MM.1S (cell line): ENCODE data around the gene MBOAT1.

ENCODE experiments used
- DNase-seq: peaks from one replicate; pipeline ENCODE4 v3.0.0-alpha.2; 2015
- H2AFZ ChIP-seq: fragments of 300-600 bp; sonication (generic); 2 replicates; pipeline ENCODE4 v1.6.0; 2016; ENCODE audit warnings: antibody characterized with exemption, low read length
- H3F3A ChIP-seq: fragments of 300-600 bp; sonication (generic); 2 replicates; pipeline ENCODE4 v1.6.1; 2016; ENCODE audit warnings: mild to moderate bottlenecking, antibody characterized with exemption, low read length, moderate library complexity, mixed read lengths; ENCODE audit not compliant: insufficient read depth
- H3K27ac ChIP-seq: fragments of 300-600 bp; sonication (generic); 2 replicates; pipeline ENCODE4 v1.5.1; 2016; ENCODE audit warnings: mild to moderate bottlenecking, low read length
- H3K27me3 ChIP-seq: fragments of 300-600 bp; sonication (generic); replicated peaks from 2 replicates; pipeline ENCODE4 v1.6.0; 2016; ENCODE audit warnings: low read length; ENCODE audit not compliant: insufficient read depth
- H3K36me3 ChIP-seq: fragments of 300-600 bp; sonication (generic); replicated peaks from 2 replicates; pipeline ENCODE4 v1.6.1; 2016; ENCODE audit warnings: mild to moderate bottlenecking, low read length, mixed read lengths; ENCODE audit not compliant: insufficient read depth
- H3K4me1 ChIP-seq: fragments of 300-600 bp; sonication (generic); 2 replicates; pipeline ENCODE4 v1.6.1; 2016; ENCODE audit warnings: low read length, mixed read lengths
- H3K4me2 ChIP-seq: fragments of 300-600 bp; sonication (generic); 2 replicates; pipeline ENCODE4 v1.6.0; 2016; ENCODE audit warnings: low read depth, low read length
- H3K4me3 ChIP-seq: fragments of 300-600 bp; sonication (generic); 2 replicates; pipeline ENCODE4 v1.5.1; 2016; ENCODE audit warnings: low read length, mixed read lengths
- H3K79me2 ChIP-seq: fragments of 300-600 bp; sonication (generic); 2 replicates; pipeline ENCODE4 v1.6.1; 2016; ENCODE audit warnings: mixed run types, low read length, mixed read lengths
- H3K9ac ChIP-seq: fragments of 300-600 bp; sonication (generic); 2 replicates; pipeline ENCODE4 v1.6.1; 2016; ENCODE audit warnings: low read length, mixed read lengths
- H3K9me2 ChIP-seq: fragments of 300-600 bp; sonication (generic); replicated peaks from 2 replicates; pipeline ENCODE4 v1.6.1; 2016; ENCODE audit warnings: mild to moderate bottlenecking, low read length, mixed read lengths; ENCODE audit not compliant: insufficient read depth
- H3K9me3 ChIP-seq: fragments of 300-600 bp; sonication (generic); replicated peaks from 2 replicates; pipeline ENCODE4 v1.6.1; 2016; ENCODE audit warnings: mild to moderate bottlenecking, low read length, mixed read lengths; ENCODE audit not compliant: insufficient read depth
- H4K20me1 ChIP-seq: fragments of 300-600 bp; sonication (generic); 2 replicates; pipeline ENCODE4 v1.6.1; 2016; ENCODE audit warnings: mild to moderate bottlenecking, low read length, moderate library complexity, mixed read lengths; ENCODE audit not compliant: insufficient read depth
- CTCF ChIP-seq: fragments of 300-600 bp; sonication (generic); IDR thresholded peaks from 2 replicates; pipeline ENCODE4 v1.5.1; 2016; ENCODE audit warnings: antibody characterized with exemption, low read length, mixed read lengths
- EZH2 ChIP-seq: fragments of 300-600 bp; sonication (generic); optimal IDR thresholded peaks from 2 replicates; pipeline ENCODE3; 2017; ENCODE audit warnings: low read depth, mild to moderate bottlenecking, antibody characterized with exemption, low read length, mixed read lengths
- EZH2phosphoT487 ChIP-seq: fragments of 300-600 bp; sonication (generic); IDR thresholded peaks from 2 replicates; pipeline ENCODE4 v1.6.1; 2018; ENCODE audit warnings: antibody characterized with exemption, low read length

MBOAT1 gene

DNA sequence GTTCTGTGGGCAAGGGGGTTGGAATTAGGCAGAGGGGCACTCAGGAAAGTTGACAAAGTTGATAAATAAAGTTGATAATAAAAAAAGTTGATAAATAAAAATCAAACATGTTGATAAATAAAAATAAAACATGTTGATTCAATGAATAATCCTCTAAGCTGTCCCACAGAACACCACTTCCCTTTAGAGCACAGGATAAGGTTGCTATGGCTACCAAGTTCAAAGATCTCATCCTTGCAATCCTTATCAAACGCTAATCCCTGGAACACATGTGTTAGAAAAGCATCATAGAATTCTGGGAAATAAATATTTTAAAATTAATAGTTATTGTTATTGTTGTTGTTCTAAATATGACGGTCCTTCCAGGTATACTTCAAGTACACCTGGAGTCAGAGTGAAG is 33.9 kb downstream of the MBOAT1 start:
- H3K36me3 ChIP-seq = no peaks in the 10 kb centered on the region
- no peak overlapping the region for H3K4me3 ChIP-seq
- H4K20me1 ChIP-seq = no peaks in the 10 kb centered on the region; the same call in none of the 2 replicates
- H3K9me2 ChIP-seq = no peaks in the 10 kb centered on the region
- peaks cover 12% of the 10 kb centered on the region for H3K4me1 ChIP-seq
- H3K9me3 ChIP-seq = no peaks in the 10 kb centered on the region
- H3K27me3 ChIP-seq = no peaks in the 10 kb centered on the region
- no peak overlapping the region for H3K4me2 ChIP-seq
- TF ChIP-seq CTCF (no peak), EZH2 (no peak), EZH2phosphoT487 (no peak)
- no peak overlapping the region for H3K9ac ChIP-seq
- peaks cover 78% of the 10 kb centered on the region for H3K79me2 ChIP-seq
- no peak for DNase-seq
- H3K27ac ChIP-seq = no peak overlapping the region
- H3F3A ChIP-seq = no peaks in the 10 kb centered on the region
- H2AFZ ChIP-seq = no peak overlapping the region

- no peak for DNase-seq
- no peak overlapping the region for H3K27ac ChIP-seq
- H3K79me2 ChIP-seq = peaks cover 75% of the 10 kb centered on the region
- H3K4me1 ChIP-seq = peaks cover under 1% of the 10 kb centered on the region
- no peaks in the 10 kb centered on the region for H3K27me3 ChIP-seq
- H3K9me3 ChIP-seq = no peaks in the 10 kb centered on the region
- H3K9me2 ChIP-seq = no peaks in the 10 kb centered on the region
- H4K20me1 ChIP-seq = no peaks in the 10 kb centered on the region
- no peak overlapping the region for H3K4me2 ChIP-seq
- no peak for TF ChIP-seq CTCF
- no peak for TF ChIP-seq EZH2phosphoT487
- no peak for TF ChIP-seq EZH2
- H3K4me3 ChIP-seq = no peak overlapping the region
- H3K36me3 ChIP-seq = no peaks in the 10 kb centered on the region
- no peak overlapping the region for H2AFZ ChIP-seq
- no peaks in the 10 kb centered on the region for H3F3A ChIP-seq
- H3K9ac ChIP-seq = no peak overlapping the region
Observed at GRCh38 chr6:20175810-20176410, 36.4 kb downstream of the MBOAT1 start.

DNA sequence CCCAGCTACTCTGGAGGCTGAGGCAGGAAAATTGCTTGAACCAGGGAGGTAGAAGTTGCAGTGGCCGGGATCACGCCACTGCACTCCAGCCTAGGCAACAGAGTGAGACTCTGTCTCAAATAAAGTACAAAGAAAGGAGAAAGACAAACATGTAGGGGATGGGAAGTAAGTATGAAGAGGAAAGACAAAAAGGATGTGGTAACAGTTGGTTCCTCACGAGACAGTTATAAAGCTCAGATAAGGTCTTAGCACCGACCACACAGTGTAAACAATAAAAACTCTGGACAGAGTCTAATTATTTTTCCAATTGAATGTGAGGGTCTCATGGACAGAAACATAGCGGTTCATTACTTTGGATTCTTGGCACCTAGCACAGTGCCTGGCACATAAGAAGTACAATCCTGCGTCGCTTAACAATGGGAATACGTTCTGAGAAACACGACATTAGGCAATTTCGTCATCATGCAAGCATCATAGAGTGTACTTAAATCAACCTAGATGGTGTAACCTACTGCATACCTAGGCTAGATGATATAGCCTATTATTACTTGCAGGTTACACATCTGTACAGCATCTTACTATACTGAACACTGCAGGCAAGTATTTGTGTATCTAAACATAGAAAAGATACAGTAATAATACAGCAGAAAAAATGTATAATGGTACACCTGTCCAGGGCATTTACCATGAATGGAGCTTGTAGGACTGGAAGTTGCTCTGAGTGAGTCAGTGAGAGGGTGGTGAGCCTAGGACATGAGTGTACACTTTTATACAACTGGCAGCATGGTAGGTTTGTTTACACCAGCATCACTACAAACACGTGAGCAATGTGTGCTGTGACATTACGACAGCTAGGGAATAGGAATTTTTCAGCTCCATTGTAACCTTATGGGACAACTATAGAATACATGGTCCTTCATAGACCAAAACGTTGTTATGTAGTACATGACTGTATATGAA is 38.2 kb downstream of the MBOAT1 start:
- DNase-seq = no peak
- Histone ChIP-seq H3K27me3 (no peaks in the 10 kb centered on the region), H3F3A (no peaks in the 10 kb centered on the region), H3K79me2 (peaks cover 73% of the 10 kb centered on the region), H4K20me1 (no peaks in the 10 kb centered on the region), H2AFZ (no peak overlapping the region), H3K9me3 (no peaks in the 10 kb centered on the region), H3K4me2 (no peak overlapping the region), H3K27ac (no peak overlapping the region), H3K9ac (no peak overlapping the region), H3K4me3 (no peak overlapping the region), H3K4me1 (no peaks in the 10 kb centered on the region), H3K36me3 (no peaks in the 10 kb centered on the region), H3K9me2 (no peaks in the 10 kb centered on the region)
- TF ChIP-seq EZH2phosphoT487 (no peak), EZH2 (no peak)
